ENCODE measurements around the gene CNPY3. TPM values are rescaled to one million over a fixed set of nuclear protein-coding genes. Genes with fewer than 3 reads are reported as not detected.

The CNPY3 gene
- total RNA-seq, 2 donors from 2014 or later = 50.8 to 74.7 TPM

DNA sequence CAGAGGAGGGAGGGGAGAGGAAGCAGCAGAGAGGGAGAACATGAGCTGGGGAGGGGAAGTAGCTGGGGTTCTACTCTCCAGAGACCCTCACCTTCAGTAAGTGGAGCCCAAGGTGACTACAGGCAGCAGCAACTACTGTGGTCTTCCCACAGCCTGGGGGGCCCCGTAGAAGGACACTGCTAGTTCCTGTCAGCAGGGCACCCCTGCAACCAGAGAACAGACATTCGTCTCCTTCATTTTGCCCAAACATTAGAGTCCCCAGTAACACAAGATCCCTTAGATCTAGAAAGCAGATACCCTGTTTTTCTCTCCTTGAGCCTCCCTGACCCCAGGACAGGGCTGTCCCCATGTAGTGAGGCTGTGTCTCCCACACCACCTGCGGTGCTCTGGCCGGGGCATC lies 39.5 kb downstream of the CNPY3 start:
- TF ChIP-seq CTCF (IDR thresholded peaks at IDR 0.05) (no peak), POLR2A (IDR thresholded peaks at IDR 0.05) (no peak)
- no peaks in the 10 kb centered on the region for H3K27me3 ChIP-seq
- H3K36me3 ChIP-seq (replicated peaks in 1 of 2; ENCODE audit: insufficient read depth in 1 of 2, low read depth in 2 of 2) = peaks cover 7 to 12% of the 10 kb centered on the region in 2 donors
- intact Hi-C loops (cut with DNase I) = no loop called here
- peaks cover 28% of the 10 kb centered on the region for H3K4me1 ChIP-seq
- ATAC-seq (peak; percentile 15), DNase-seq (peak in 2 of 4 donors; percentile 32 to 53)
- H3K27ac ChIP-seq = peak overlapping the region in 3 of 4 donors; percentile 23 to 53 (median 48)
- no peak overlapping the region for H3K4me3 ChIP-seq
- WGBS, 2 donors = 74 to 81% methylated on average over 3 to 4 of the region's 4 CpGs
- no peaks in the 10 kb centered on the region for H3K9me3 ChIP-seq

GRCh38 chr6:42969431-42969830 lies 40.2 kb downstream of the CNPY3 start:
- Histone ChIP-seq H3K4me1 (peaks cover 22% of the 10 kb centered on the region), H3K36me3 (replicated peaks in 1 of 2; ENCODE audit: insufficient read depth in 1 of 2, low read depth in 2 of 2) (peaks cover 5 to 7% of the 10 kb centered on the region in 2 donors), H3K4me3 (no peak overlapping the region), H3K27me3 (no peaks in the 10 kb centered on the region), H3K9me3 (no peaks in the 10 kb centered on the region), H3K27ac (peak overlapping the region in 3 of 4 donors; percentile 23 to 53 (median 48))
- TF ChIP-seq CTCF (IDR thresholded peaks at IDR 0.05) = no peak
- TF ChIP-seq POLR2A (IDR thresholded peaks at IDR 0.05) = peak in 1 of 3 donors; percentile 7
- 82 to 91% methylated on average over 2 of the region's 2 CpGs for WGBS, 2 donors
- peak; percentile 30 for ATAC-seq
- peak in 3 of 4 donors; percentile 27 to 68 (median 60) for DNase-seq
- intact Hi-C loops (cut with DNase I) = no loop called here

- ATAC-seq (peak; percentile 0), DNase-seq (peak in 1 of 4 donors; percentile 38)
- Histone ChIP-seq H3K9me3 (no peaks in the 10 kb centered on the region), H3K4me3 (no peak overlapping the region), H3K27me3 (no peaks in the 10 kb centered on the region), H3K4me1 (peaks cover 20% of the 10 kb centered on the region), H3K36me3 (replicated peaks in 1 of 2; ENCODE audit: insufficient read depth in 1 of 2, low read depth in 2 of 2) (peaks cover 2% of the 10 kb centered on the region in 2 donors), H3K27ac (peak overlapping the region in 3 of 4 donors; percentile 4 to 53 (median 48))
- WGBS, 2 donors = 63 to 74% methylated on average over 4 of the region's 4 CpGs
- peak in 1 of 3 donors; percentile 59 for TF ChIP-seq POLR2A (IDR thresholded peaks at IDR 0.05)
- no peak for TF ChIP-seq CTCF (IDR thresholded peaks at IDR 0.05)
- intact Hi-C loops (cut with DNase I) = no loop called here
Measured at GRCh38 chr6:42969934-42970333, 40.7 kb downstream of the CNPY3 start.

DNA sequence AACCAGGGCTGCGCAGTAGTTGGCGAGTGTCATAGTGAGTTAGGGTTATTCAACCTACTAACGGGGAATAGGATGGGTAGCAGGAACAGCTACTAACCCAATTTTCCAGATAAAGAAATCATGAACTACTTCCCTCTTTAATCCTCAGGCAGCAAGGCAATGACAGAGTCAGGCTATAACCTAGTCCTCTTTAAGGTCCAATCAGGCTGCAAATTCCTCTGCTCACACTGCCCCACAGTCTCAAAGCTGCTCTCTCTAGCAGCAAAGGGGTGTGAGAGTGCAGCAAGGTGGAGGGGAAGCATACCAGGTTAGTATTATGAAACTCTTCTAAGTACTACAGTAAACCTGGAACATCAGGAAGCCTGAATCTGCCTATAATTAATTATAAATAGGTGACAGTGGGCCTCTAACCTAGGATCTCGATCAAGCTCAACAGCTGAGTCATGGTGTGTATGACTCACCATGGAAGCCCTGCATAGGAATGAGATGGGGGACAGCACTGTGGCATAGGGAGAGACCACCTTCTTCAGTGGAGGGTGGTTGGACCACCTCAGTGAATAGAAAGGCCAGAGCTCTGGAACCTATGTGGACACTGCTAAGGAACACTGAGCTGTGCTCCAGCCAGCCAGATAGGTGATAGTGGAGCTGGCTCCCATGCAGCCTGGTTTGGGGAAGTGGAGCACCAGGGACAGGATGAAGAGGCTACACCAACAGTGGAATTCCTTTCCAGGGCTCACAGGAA lies 41.8 kb downstream of the CNPY3 start:
- Histone ChIP-seq H3K9me3 (no peaks in the 10 kb centered on the region), H3K27ac (peak overlapping the region; percentile 16 to 67 (median 24)), H3K4me1 (peaks cover 20% of the 10 kb centered on the region), H3K36me3 (replicated peaks in 1 of 2; ENCODE audit: insufficient read depth in 1 of 2, low read depth in 2 of 2) (no peaks in the 10 kb centered on the region), H3K4me3 (no peak overlapping the region), H3K27me3 (no peaks in the 10 kb centered on the region)
- TF ChIP-seq CTCF (IDR thresholded peaks at IDR 0.05) = no peak
- peak in 1 of 3 donors; percentile 16 for TF ChIP-seq POLR2A (IDR thresholded peaks at IDR 0.05)
- DNase-seq (no peak), ATAC-seq (no peak)
- WGBS, 2 donors = 69 to 73% methylated on average over 4 of the region's 4 CpGs
- intact Hi-C loops (cut with DNase I) = no loop called here

All from body of pancreas (tissue), 4 donors.